HepG2 (cell line): ENCODE data around the gene MYL6B. TPM values are rescaled to one million over a fixed set of nuclear protein-coding genes. Genes with fewer than 3 reads are reported as not detected.

Experiments used
- AKNA ChIP-seq: sonication (generic); formaldehyde crosslinking; IDR thresholded peaks from 2 replicates; pipeline ENCODE4 v1.4.0; 2020; ENCODE audit warnings: missing genetic modification reagents, borderline replicate concordance
- CCAR2 ChIP-seq: fragments of 200-400 bp; formaldehyde crosslinking; optimal IDR thresholded peaks from 2 replicates; pipeline ENCODE3; 2018; ENCODE audit warnings: low read depth, mild to moderate bottlenecking, low read length, moderate library complexity
- EEA1 ChIP-seq: sonication (generic); formaldehyde crosslinking; IDR thresholded peaks from 2 replicates; pipeline ENCODE4 v1.5.1; 2020; ENCODE audit warnings: mild to moderate bottlenecking, missing genetic modification reagents, borderline replicate concordance
- GMEB1 ChIP-seq: sonication (generic); formaldehyde crosslinking; IDR thresholded peaks from 2 replicates; pipeline ENCODE4 v1.5.1; 2020; ENCODE audit warnings: missing genetic modification reagents, mild to moderate bottlenecking, borderline replicate concordance
- HOXA3 ChIP-seq: sonication (generic); formaldehyde crosslinking; IDR thresholded peaks from 2 replicates; pipeline ENCODE4 v1.5.0; 2020; ENCODE audit warnings: missing genetic modification reagents
- NRL ChIP-seq: sonication (generic); formaldehyde crosslinking; IDR thresholded peaks from 2 replicates; pipeline ENCODE4 v1.5.0; 2020; ENCODE audit warnings: missing genetic modification reagents, mild to moderate bottlenecking, moderate library complexity, borderline replicate concordance
- PAWR ChIP-seq: sonication (generic); formaldehyde crosslinking; IDR thresholded peaks from 2 replicates; pipeline ENCODE4 v1.4.0; 2020; ENCODE audit warnings: missing genetic modification reagents, mild to moderate bottlenecking, borderline replicate concordance
- PBX2 ChIP-seq: IDR thresholded peaks from 2 replicates; pipeline ENCODE4 v1.6.1; 2016; ENCODE audit warnings: control low read depth
- TCF7 ChIP-seq: sonication (generic); IDR thresholded peaks from 2 replicates; pipeline ENCODE4 v1.6.1; 2016; ENCODE audit warnings: antibody characterized with exemption, low read depth
- ZFP1 ChIP-seq: IDR thresholded peaks from 2 replicates; pipeline ENCODE4 v1.6.1; 2016
- ZNF781 ChIP-seq: sonication (generic); formaldehyde crosslinking; IDR thresholded peaks from 2 replicates; pipeline ENCODE4 v1.5.1; 2020; ENCODE audit warnings: borderline replicate concordance, mild to moderate bottlenecking, missing genetic modification reagents; ENCODE audit errors: not compliant biosample characterization
- ZSCAN9 ChIP-seq: IDR thresholded peaks from 2 replicates; pipeline ENCODE4 v1.6.1; 2016; ENCODE audit warnings: borderline replicate concordance
- polyA plus RNA-seq, 8 experiments: library from polyadenylated mRNA; depleted of rRNA in 3 of 8; stranded (reverse) in 7 of 8; unstranded in 1 of 8; fragments of >200 nt; fragmentation: Illumina TruSeq in 4 of 8; extraction: Trizol in 4 of 8; gene quantifications; 2 replicates each; pipeline versions ENCODE4 v1.2.1 to v1.2.3, GENCODE V29; 2011 to 2016; ENCODE audit warnings: low read depth in 4 of 8, missing spikeins in 1 of 8, mixed read lengths in 1 of 8; ENCODE audit not compliant: insufficient read depth in 1 of 8
- total RNA-seq, 5 experiments: library from RNA; depleted of rRNA; stranded (reverse); fragments of >200 nt; fragmentation: Illumina TruSeq; extraction: Trizol; gene quantifications; 2 replicates each; pipeline ENCODE4 v1.2.3, GENCODE V29; 2016; ENCODE audit warnings: low read depth in 1 of 5
- TF ChIP-seq, protein P1 (sequence below): IDR thresholded peaks from 2 replicates; pipeline ENCODE4 v1.6.1; 2016; ENCODE audit warnings: missing genetic modification reagents, missing compliant biosample characterization
- TF ChIP-seq, protein P2 (sequence below): sonication (generic); formaldehyde crosslinking; IDR thresholded peaks from 2 replicates; pipeline ENCODE4 v1.4.0; 2020; ENCODE audit warnings: missing genetic modification reagents, mild to moderate bottlenecking, borderline replicate concordance

The MYL6B gene
- total and polyA plus RNA-seq, 2 of the 13 experiments (the other 11 are each of a cell fraction or from before 2014, with no cell fraction given), result 75.7 to 88.7 TPM

- TF ChIP-seq AKNA (CRISPR knock-in tag), result no peak
- no peak for TF ChIP-seq TCF7
- TF ChIP-seq ZSCAN9 (CRISPR knock-in tag), result no peak
- TF ChIP-seq, protein P1, sequence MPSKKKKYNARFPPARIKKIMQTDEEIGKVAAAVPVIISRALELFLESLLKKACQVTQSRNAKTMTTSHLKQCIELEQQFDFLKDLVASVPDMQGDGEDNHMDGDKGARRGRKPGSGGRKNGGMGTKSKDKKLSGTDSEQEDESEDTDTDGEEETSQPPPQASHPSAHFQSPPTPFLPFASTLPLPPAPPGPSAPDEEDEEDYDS (CRISPR knock-in tag), result peak; percentile 90
- TF ChIP-seq, protein P2, sequence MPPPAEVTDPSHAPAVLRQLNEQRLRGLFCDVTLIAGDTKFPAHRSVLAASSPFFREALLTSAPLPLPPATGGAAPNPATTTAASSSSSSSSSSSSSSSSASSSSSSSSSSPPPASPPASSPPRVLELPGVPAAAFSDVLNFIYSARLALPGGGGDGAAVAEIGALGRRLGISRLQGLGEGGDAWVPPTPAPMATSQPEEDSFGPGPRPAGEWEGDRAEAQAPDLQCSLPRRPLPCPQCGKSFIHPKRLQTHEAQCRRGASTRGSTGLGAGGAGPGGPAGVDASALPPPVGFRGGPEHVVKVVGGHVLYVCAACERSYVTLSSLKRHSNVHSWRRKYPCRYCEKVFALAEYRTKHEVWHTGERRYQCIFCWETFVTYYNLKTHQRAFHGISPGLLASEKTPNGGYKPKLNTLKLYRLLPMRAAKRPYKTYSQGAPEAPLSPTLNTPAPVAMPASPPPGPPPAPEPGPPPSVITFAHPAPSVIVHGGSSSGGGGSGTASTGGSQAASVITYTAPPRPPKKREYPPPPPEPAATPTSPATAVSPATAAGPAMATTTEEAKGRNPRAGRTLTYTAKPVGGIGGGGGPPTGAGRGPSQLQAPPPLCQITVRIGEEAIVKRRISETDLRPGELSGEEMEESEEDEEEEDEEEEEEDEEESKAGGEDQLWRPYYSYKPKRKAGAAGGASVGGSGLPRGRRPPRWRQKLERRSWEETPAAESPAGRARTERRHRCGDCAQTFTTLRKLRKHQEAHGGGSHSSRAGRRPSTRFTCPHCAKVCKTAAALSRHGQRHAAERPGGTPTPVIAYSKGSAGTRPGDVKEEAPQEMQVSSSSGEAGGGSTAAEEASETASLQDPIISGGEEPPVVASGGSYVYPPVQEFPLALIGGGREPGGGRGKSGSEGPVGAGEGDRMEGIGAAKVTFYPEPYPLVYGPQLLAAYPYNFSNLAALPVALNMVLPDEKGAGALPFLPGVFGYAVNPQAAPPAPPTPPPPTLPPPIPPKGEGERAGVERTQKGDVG (CRISPR knock-in tag), result no peak
- no peak for TF ChIP-seq NRL (CRISPR knock-in tag)
- no peak for TF ChIP-seq CCAR2
- peak; percentile 53 for TF ChIP-seq ZNF781
- peak; percentile 98 for TF ChIP-seq HOXA3
- no peak for TF ChIP-seq PAWR (CRISPR knock-in tag)
- 0 out of 2 replicates have a peak, but pooled peaks have one; percentile 60 for TF ChIP-seq EEA1 (CRISPR knock-in tag)
- peak; percentile 97 for TF ChIP-seq GMEB1
- TF ChIP-seq ZFP1, result peak; percentile 77
- 0 out of 2 replicates have a peak, but pooled peaks have one; percentile 25 for TF ChIP-seq PBX2 (CRISPR knock-in tag)
Measured at GRCh38 chr12:56117778-56118687, 34.4 kb upstream of the MYL6B start, which contains the start of gene ZC3H10 (continued).
